Caco-2 (cell line): ENCODE measurements around the gene MTMR12. TPM values are rescaled to one million over a fixed set of nuclear protein-coding genes. Genes with fewer than 3 reads are reported as not detected.
"Not testable (repeated sequence)": the region's sequence is repeated elsewhere in the genome, so short reads cannot be mapped to it uniquely, and the experiment has no call there.

Source experiments
- BruUV-seq: library from RNA; stranded (reverse); fragments of 400-500 nt; replicated peaks from 2 replicates; lab custom pipeline; 2021; lab: Mats Ljungman, UMichigan
- CTCF ChIA-PET: fragments of 300-600 bp; sonication (Branson Sonifier 250); formaldehyde crosslinking; loops from one replicate; lab custom pipeline; 2022; ENCODE audit warnings: antibody characterized with exemption; lab: Charles Lee
- POLR2A ChIA-PET: fragments of 300-600 bp; sonication (Branson Sonifier 250); formaldehyde crosslinking; loops from one replicate; lab custom pipeline; 2022; ENCODE audit warnings: antibody characterized with exemption; lab: Charles Lee
- DNase-seq, 2 experiments: peaks; one replicate each; pipeline versions ENCODE4 v3.0.0 to v3.0.0-alpha.2; 2020 to 2022
- H3K27me3 ChIP-seq: replicated peaks from 2 replicates; pipeline ENCODE4 v1.6.0; 2011; ENCODE audit warnings: low read length; ENCODE audit not compliant: control insufficient read depth, insufficient read depth
- H3K36me3 ChIP-seq: 2 replicates; pipeline ENCODE4 v1.5.1; 2011; ENCODE audit warnings: low read length; ENCODE audit not compliant: control insufficient read depth, insufficient read depth
- H3K4me1 ChIP-seq: fragments of 250-450 bp; sonication (Bioruptor Pico); 2 replicates; pipeline ENCODE4 v1.5.1; 2020; ENCODE audit warnings: mild to moderate bottlenecking
- H3K4me3 ChIP-seq: 2 replicates; pipeline ENCODE4 v1.5.1; 2011; ENCODE audit warnings: low read depth, mild to moderate bottlenecking, control low read depth, low read length
- H3K9me3 ChIP-seq: fragments of 250-450 bp; sonication (Bioruptor Pico); 2 replicates; pipeline ENCODE4 v1.5.1; 2020; ENCODE audit warnings: mild to moderate bottlenecking, moderate library complexity
- H3K27ac Mint-ChIP-seq: one replicate; pipeline ENCODE4 v1.8.0; 2022; ENCODE audit warnings: mixed read lengths; ENCODE audit not compliant: unreplicated experiment
- H3K27me3 Mint-ChIP-seq: one replicate; pipeline ENCODE4 v1.8.0; 2022; ENCODE audit warnings: mixed read lengths; ENCODE audit not compliant: insufficient read depth, unreplicated experiment
- H3K36me3 Mint-ChIP-seq: one replicate; pipeline ENCODE4 v1.8.0; 2022; ENCODE audit warnings: mild to moderate bottlenecking, mixed read lengths; ENCODE audit not compliant: insufficient read depth, unreplicated experiment
- H3K4me1 Mint-ChIP-seq: one replicate; pipeline ENCODE4 v1.8.0; 2022; ENCODE audit warnings: low read depth, mixed read lengths; ENCODE audit not compliant: unreplicated experiment
- H3K4me3 Mint-ChIP-seq: one replicate; pipeline ENCODE4 v1.8.0; 2022; ENCODE audit warnings: mild to moderate bottlenecking, moderate library complexity, mixed read lengths; ENCODE audit not compliant: unreplicated experiment
- H3K9me3 Mint-ChIP-seq: one replicate; pipeline ENCODE4 v1.8.0; 2022; ENCODE audit warnings: mixed read lengths; ENCODE audit not compliant: unreplicated experiment
- CTCF ChIP-seq, 2 experiments: fragments of 200-600 bp in 1 of 2; IDR thresholded peaks; 1 replicate in 1 of 2; 2 replicates in 1 of 2; pipeline versions ENCODE4 v1.5.1 to v1.8.0; 2011 to 2022; ENCODE audit warnings: antibody characterized with exemption in 1 of 2, control low read depth in 1 of 2, inconsistent platforms in 1 of 2, low read depth in 1 of 2, low read length in 1 of 2, mild to moderate bottlenecking in 1 of 2, moderate library complexity in 1 of 2; ENCODE audit not compliant: insufficient read depth in 1 of 2, severe bottlenecking in 1 of 2, unreplicated experiment in 1 of 2
- intact Hi-C: fragments of 100-400 bp; cut with micrococcal nuclease; formaldehyde crosslinking; loops from one replicate; pipeline ENCODE4 v1.10.0; 2022; ENCODE audit not compliant: unreplicated experiment
- total RNA-seq: library from RNA; stranded (reverse); gene quantifications from 2 replicates; pipeline ENCODE4 v1.2.3, GENCODE V29; 2022

MTMR12 gene
- total RNA-seq, 1 experiment from 2014 or later = 35.1 TPM

GRCh38 chr5:32322882-32323281 is 10.1 kb upstream of the MTMR12 start:
- no TSS peak for BruUV-seq
- Mint-ChIP-seq H3K36me3 (peaks cover 6% of the 10 kb centered on the region), H3K4me3 (no peak overlapping the region), H3K9me3 (no peaks in the 10 kb centered on the region), H3K27ac (no peak overlapping the region), H3K4me1 (no peaks in the 10 kb centered on the region), H3K27me3 (no peaks in the 10 kb centered on the region)
- no peak for TF ChIP-seq CTCF (IDR thresholded peaks at IDR 0.05; ENCODE audit: insufficient read depth in 1 of 2, low read depth in 1 of 2, low read length in 1 of 2, severe bottlenecking in 1 of 2, unreplicated experiment in 1 of 2)
- Histone ChIP-seq H3K9me3 (peaks cover 7% of the 10 kb centered on the region), H3K4me1 (no peaks in the 10 kb centered on the region), H3K4me3 (no peak overlapping the region), H3K27me3 (no peaks in the 10 kb centered on the region), H3K36me3 (no peaks in the 10 kb centered on the region; the same call in 1 of the 2 replicates)
- DNase-seq = no peak
- POLR2A ChIA-PET = no interaction called here
- CTCF ChIA-PET = no interaction called here
- intact Hi-C loops = no loop called here

DNA sequence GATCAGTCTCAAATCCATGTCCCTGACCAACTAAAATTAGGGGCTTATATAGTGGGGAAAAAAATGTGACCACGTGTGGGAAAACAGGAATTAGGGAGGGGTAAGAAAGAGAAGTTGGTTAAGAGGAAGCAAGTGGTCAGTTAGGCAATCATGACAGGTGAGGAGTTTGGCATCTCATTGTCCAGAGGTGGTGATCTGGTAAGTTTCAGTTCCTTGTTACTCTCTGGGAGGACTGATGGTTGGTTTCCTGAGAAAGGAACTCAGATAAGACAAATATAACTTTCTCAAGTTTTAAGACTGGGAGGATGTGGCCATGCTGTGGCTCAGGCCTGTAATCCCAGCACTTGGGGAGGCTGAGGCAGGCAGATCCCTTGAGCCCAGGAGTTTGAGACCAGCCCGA is 9.0 kb upstream of the MTMR12 start:
- H3K27me3 Mint-ChIP-seq, H3K27me3 ChIP-seq, DNase-seq, H3K4me1 ChIP-seq, CTCF ChIA-PET, H3K9me3 ChIP-seq, H3K4me3 ChIP-seq, H3K36me3 Mint-ChIP-seq, H3K27ac Mint-ChIP-seq, H3K9me3 Mint-ChIP-seq, intact Hi-C loops, H3K36me3 ChIP-seq, POLR2A ChIA-PET, H3K4me3 Mint-ChIP-seq, BruUV-seq, H3K4me1 Mint-ChIP-seq: not testable (repeated sequence)

- Mint-ChIP-seq H3K27me3 (no peaks in the 10 kb centered on the region), H3K4me3 (no peak overlapping the region), H3K9me3 (no peaks in the 10 kb centered on the region), H3K36me3 (peaks cover 6% of the 10 kb centered on the region), H3K27ac (no peak overlapping the region), H3K4me1 (no peaks in the 10 kb centered on the region)
- ChIA-PET POLR2A (no interaction called here), CTCF (no interaction called here)
- no peak for TF ChIP-seq CTCF (IDR thresholded peaks at IDR 0.05; ENCODE audit: insufficient read depth in 1 of 2, low read depth in 1 of 2, low read length in 1 of 2, severe bottlenecking in 1 of 2, unreplicated experiment in 1 of 2)
- Histone ChIP-seq H3K9me3 (peaks cover 7% of the 10 kb centered on the region), H3K36me3 (no peaks in the 10 kb centered on the region; the same call in 1 of the 2 replicates), H3K4me1 (no peaks in the 10 kb centered on the region), H3K4me3 (no peak overlapping the region), H3K27me3 (no peaks in the 10 kb centered on the region)
- no TSS peak for BruUV-seq
- DNase-seq = no peak
- intact Hi-C loops = no loop called here
Observed at GRCh38 chr5:32320576-32320975, 7.8 kb upstream of the MTMR12 start.
